ENCODE measurements around the gene DCAF5. TPM values are rescaled to one million over a fixed set of nuclear protein-coding genes. Genes with fewer than 3 reads are reported as not detected.
A peak's percentile ranks its signal among the peaks of the same experiment; 100 is the strongest.

Gene DCAF5
- total and polyA plus RNA-seq, 9 donors, result 24.9 to 50.1 (median 42.4) TPM

- no peak overlapping the region for H3K4me3 ChIP-seq
- no peak for DNase-seq
- no peaks in the 10 kb centered on the region for H3K36me3 ChIP-seq
- intact Hi-C loops (cut with DNase I), result loop anchor here in 2 of 4 donors (5.0 to 10.0 kb wide), 3 partner anchors 105 to 178 kb away; partner anchors contain the start of gene ACTN1 (in 1 of the 2)
- no peaks in the 10 kb centered on the region for H3K9me3 ChIP-seq
- WGBS, 3 donors, result 79 to 84% (median 81%) methylated on average over 4 of the region's 4 CpGs
- H3K27me3 ChIP-seq, result no peaks in the 10 kb centered on the region
- no peaks in the 10 kb centered on the region for H3K4me1 ChIP-seq (ENCODE audit: insufficient read depth)
- no peak overlapping the region for H3K27ac ChIP-seq
- TF ChIP-seq POLR2A (IDR thresholded peaks at IDR 0.05), result no peak
- peak in 2 of 3 donors; percentile 23 to 39 for TF ChIP-seq CTCF (IDR thresholded peaks at IDR 0.05)
Measured at GRCh38 chr14:69090187-69090789, 62.6 kb downstream of the DCAF5 start.

GRCh38 chr14:69089046-69089445 lies 63.9 kb downstream of the DCAF5 start:
- no peak overlapping the region for H3K27ac ChIP-seq
- DNase-seq, result no peak
- H3K4me1 ChIP-seq (ENCODE audit: insufficient read depth), result no peaks in the 10 kb centered on the region
- intact Hi-C loops (cut with DNase I), result no loop called here
- no peak for TF ChIP-seq POLR2A (IDR thresholded peaks at IDR 0.05)
- no peak for TF ChIP-seq EP300 (IDR thresholded peaks at IDR 0.05)
- TF ChIP-seq CTCF (IDR thresholded peaks at IDR 0.05), result no peak
- no peaks in the 10 kb centered on the region for H3K27me3 ChIP-seq
- no peaks in the 10 kb centered on the region for H3K9me3 ChIP-seq
- 73 to 84% (median 75%) methylated on average over 1 of the region's 1 CpG for WGBS, 3 donors
- H3K36me3 ChIP-seq, result no peaks in the 10 kb centered on the region
- H3K4me3 ChIP-seq, result no peak overlapping the region

GRCh38 chr14:69088586-69088985 lies 64.3 kb downstream of the DCAF5 start:
- no peak overlapping the region for H3K27ac ChIP-seq
- no peaks in the 10 kb centered on the region for H3K36me3 ChIP-seq
- TF ChIP-seq EP300 (IDR thresholded peaks at IDR 0.05) (no peak), POLR2A (IDR thresholded peaks at IDR 0.05) (no peak), CTCF (IDR thresholded peaks at IDR 0.05) (no peak)
- no peaks in the 10 kb centered on the region for H3K9me3 ChIP-seq
- 70 to 91% (median 84%) methylated on average over 1 of the region's 1 CpG for WGBS, 3 donors
- H3K4me1 ChIP-seq (ENCODE audit: insufficient read depth), result no peaks in the 10 kb centered on the region
- no peaks in the 10 kb centered on the region for H3K27me3 ChIP-seq
- no peak for DNase-seq
- intact Hi-C loops (cut with DNase I), result no loop called here
- no peak overlapping the region for H3K4me3 ChIP-seq

- TF ChIP-seq EP300 (IDR thresholded peaks at IDR 0.05), result no peak
- no peak for TF ChIP-seq CTCF (IDR thresholded peaks at IDR 0.05)
- no peak for TF ChIP-seq POLR2A (IDR thresholded peaks at IDR 0.05)
- H3K27ac ChIP-seq, result no peak overlapping the region
- WGBS, 3 donors, result 82 to 90% (median 82%) methylated on average over 3 of the region's 3 CpGs
- no peaks in the 10 kb centered on the region for H3K36me3 ChIP-seq
- DNase-seq, result no peak
- H3K27me3 ChIP-seq, result no peaks in the 10 kb centered on the region
- intact Hi-C loops (cut with DNase I), result no loop called here
- no peak overlapping the region for H3K4me3 ChIP-seq
- H3K4me1 ChIP-seq (ENCODE audit: insufficient read depth), result no peaks in the 10 kb centered on the region
- H3K9me3 ChIP-seq, result no peaks in the 10 kb centered on the region
Measured at GRCh38 chr14:69087061-69087461, 65.9 kb downstream of the DCAF5 start.

Measured in ovary (tissue), 9 donors.